Ectodermal cell (in vitro differentiated cells): ENCODE results near the gene SSTR3.
"Not testable (repeated sequence)": the region's sequence is repeated elsewhere in the genome, so short reads cannot be mapped to it uniquely, and the experiment has no call there.

Experiments used
- H3K27ac ChIP-seq: 2 replicates; pipeline ENCODE4 v1.7.0; 2013; ENCODE audit warnings: mild to moderate bottlenecking, low read depth, low read length; ENCODE audit not compliant: insufficient read depth, poor library complexity, severe bottlenecking
- H3K27me3 ChIP-seq: 2 replicates; pipeline ENCODE4 v1.7.0; 2013; ENCODE audit warnings: mild to moderate bottlenecking, low read length; ENCODE audit not compliant: insufficient read depth, control insufficient read depth, poor library complexity, severe bottlenecking
- H3K36me3 ChIP-seq: one replicate; pipeline ENCODE4 v1.7.0; 2013; ENCODE audit warnings: low read length; ENCODE audit not compliant: control insufficient read depth, insufficient read depth
- H3K4me1 ChIP-seq: one replicate; pipeline ENCODE4 v1.7.0; 2013; ENCODE audit warnings: low read length; ENCODE audit not compliant: control insufficient read depth, insufficient read depth
- H3K4me3 ChIP-seq: 2 replicates; pipeline ENCODE4 v1.7.0; 2013; ENCODE audit warnings: low read depth, low read length, control low read depth; ENCODE audit not compliant: insufficient read depth
- H3K9me3 ChIP-seq: 2 replicates; pipeline ENCODE4 v1.7.0; 2013; ENCODE audit warnings: mild to moderate bottlenecking, low read length, moderate library complexity; ENCODE audit not compliant: control insufficient read depth
- WGBS, 2 experiments: methylation state at CpG; one replicate each; pipeline ENCODE4 v1.1.7; 2013; ENCODE audit warnings: missing lambda C conversion rate in 2 of 2; 5-methylcytosine and 5-hydroxymethylcytosine counted together

Gene SSTR3

GRCh38 chr22:37254209-37254866 is 42.1 kb upstream of the SSTR3 start:
- 91 to 96% methylated on average over 5 of the region's 5 CpGs for WGBS, 2 experiments
- peaks cover 6% of the 10 kb centered on the region for H3K27me3 ChIP-seq
- H3K9me3 ChIP-seq = no peaks in the 10 kb centered on the region
- H3K27ac ChIP-seq = no peak overlapping the region
- no peaks in the 10 kb centered on the region for H3K36me3 ChIP-seq
- H3K4me1 ChIP-seq = peaks cover 3% of the 10 kb centered on the region
- H3K4me3 ChIP-seq = no peak overlapping the region

DNA sequence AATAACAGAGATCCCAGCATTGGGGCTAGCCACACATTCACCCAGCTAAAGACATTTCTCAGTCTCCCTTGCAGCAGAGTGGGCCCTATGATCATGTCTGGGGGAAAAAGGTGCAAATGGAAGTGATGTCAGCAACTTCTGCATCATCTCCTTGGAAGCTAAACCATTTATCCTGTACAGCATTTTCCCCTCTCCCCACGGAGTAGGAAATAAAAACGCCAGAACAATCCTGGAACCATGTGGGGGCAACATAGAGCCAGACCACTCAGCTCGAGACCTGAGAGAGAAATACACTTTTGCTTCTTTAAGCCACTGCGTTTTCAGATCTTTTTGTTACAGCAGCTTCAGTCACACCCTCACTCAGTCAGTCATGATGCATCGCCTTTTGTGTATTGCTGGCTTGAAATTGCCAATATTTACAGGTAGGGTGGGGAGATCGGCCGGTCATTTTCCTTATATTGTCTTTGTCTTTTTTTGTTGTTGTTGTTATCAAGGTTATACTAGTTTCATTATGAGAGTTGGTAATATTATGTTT is 40.9 kb upstream of the SSTR3 start:
- H3K4me3 ChIP-seq = no peak overlapping the region
- H3K4me1 ChIP-seq = no peaks in the 10 kb centered on the region
- WGBS, 2 experiments = 53 to 61% methylated on average over 7 of the region's 7 CpGs
- no peaks in the 10 kb centered on the region for H3K9me3 ChIP-seq
- H3K27me3 ChIP-seq = no peaks in the 10 kb centered on the region
- no peak overlapping the region for H3K27ac ChIP-seq
- H3K36me3 ChIP-seq = no peaks in the 10 kb centered on the region

GRCh38 chr22:37251836-37252235 is 39.6 kb upstream of the SSTR3 start:
- 90 to 91% methylated on average over 8 of the region's 8 CpGs for WGBS, 2 experiments
- H3K27me3 ChIP-seq = not testable (repeated sequence)

DNA sequence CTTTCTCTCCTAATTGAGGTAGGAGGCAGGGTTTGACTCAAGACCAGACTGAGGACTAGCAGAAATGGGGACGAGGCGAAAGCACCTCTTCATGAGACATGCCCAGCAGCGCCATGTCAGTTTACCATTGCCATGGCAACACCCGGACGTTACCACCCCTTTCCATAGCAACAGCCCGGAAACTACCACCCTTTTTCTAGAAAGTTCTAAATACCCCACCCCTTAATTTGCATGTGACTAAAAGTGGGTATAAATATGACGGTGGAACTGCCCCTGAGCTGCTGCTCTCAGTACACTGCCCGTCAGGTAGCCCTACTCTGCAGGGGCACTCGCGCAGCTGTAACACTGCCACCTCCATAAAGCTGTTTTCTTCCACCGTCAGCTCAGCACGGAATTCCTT is 37.7 kb upstream of the SSTR3 start:
- 91% methylated on average over 12 of the region's 12 CpGs for WGBS, 2 experiments
- no peaks in the 10 kb centered on the region for H3K9me3 ChIP-seq

More at GRCh38 chr22:37251836-37252235, 39.6 kb upstream of the SSTR3 start:
- H3K27ac ChIP-seq, H3K9me3 ChIP-seq, H3K36me3 ChIP-seq, H3K4me3 ChIP-seq, H3K4me1 ChIP-seq: not testable (repeated sequence)

GRCh38 chr22:37248251-37248650 is 36.0 kb upstream of the SSTR3 start:
- Histone ChIP-seq H3K4me1 (no peaks in the 10 kb centered on the region), H3K36me3 (no peaks in the 10 kb centered on the region), H3K4me3 (no peak overlapping the region), H3K27me3 (no peaks in the 10 kb centered on the region), H3K9me3 (no peaks in the 10 kb centered on the region), H3K27ac (no peak overlapping the region)
- WGBS, 2 experiments = 85 to 89% methylated on average over 6 of the region's 6 CpGs

More for the DNA sequence above, 37.7 kb upstream of the SSTR3 start:
- Histone ChIP-seq H3K4me3 (no peak overlapping the region), H3K4me1 (no peaks in the 10 kb centered on the region), H3K36me3 (no peaks in the 10 kb centered on the region), H3K27ac (no peak overlapping the region), H3K27me3 (no peaks in the 10 kb centered on the region)

GRCh38 chr22:37245740-37246139 is 33.5 kb upstream of the SSTR3 start:
- Histone ChIP-seq H3K9me3 (no peaks in the 10 kb centered on the region), H3K4me1 (peaks cover 5% of the 10 kb centered on the region), H3K36me3 (no peaks in the 10 kb centered on the region), H3K27ac (no peak overlapping the region), H3K27me3 (no peaks in the 10 kb centered on the region), H3K4me3 (no peak overlapping the region)
- 91 to 96% methylated on average over 3 of the region's 6 CpGs for WGBS, 2 experiments

GRCh38 chr22:37244922-37245722 is 32.8 kb upstream of the SSTR3 start:
- Histone ChIP-seq H3K4me1 (peaks cover 5% of the 10 kb centered on the region), H3K4me3 (no peak overlapping the region), H3K36me3 (no peaks in the 10 kb centered on the region), H3K27ac (no peak overlapping the region), H3K27me3 (no peaks in the 10 kb centered on the region), H3K9me3 (no peaks in the 10 kb centered on the region)
- 80 to 82% methylated on average over 22 of the region's 22 CpGs for WGBS, 2 experiments

- peaks cover 5% of the 10 kb centered on the region for H3K4me1 ChIP-seq
- no peaks in the 10 kb centered on the region for H3K36me3 ChIP-seq
- H3K9me3 ChIP-seq = no peaks in the 10 kb centered on the region
- no peak within 1 kb of the TSS for H3K27ac ChIP-seq
- H3K27me3 ChIP-seq = no peaks in the 10 kb centered on the region
- 57% methylated on average over 23 of the region's 23 CpGs for WGBS, 2 experiments
- H3K4me3 ChIP-seq = no peak within 1 kb of the TSS
These were observed 32.0 kb upstream of the SSTR3 start, which contains the start of gene RAC2 for GRCh38 chr22:37244114-37244921. Gene RAC2 (minus strand): TSS chr22:37244269. CDS start chr22:37244148, 121 bp downstream.

GRCh38 chr22:37243402-37244113 is 31.3 kb upstream of the SSTR3 start:
- Histone ChIP-seq H3K4me3 (no peak overlapping the region), H3K36me3 (no peaks in the 10 kb centered on the region), H3K4me1 (peaks cover 5% of the 10 kb centered on the region), H3K27ac (no peak overlapping the region), H3K9me3 (no peaks in the 10 kb centered on the region), H3K27me3 (no peaks in the 10 kb centered on the region)
- WGBS, 2 experiments = 84% methylated on average over 11 of the region's 12 CpGs
